Endothelial cell of umbilical vein (primary cell): ENCODE data around the gene SPINK1. TPM values are rescaled to one million over a fixed set of nuclear protein-coding genes. Genes with fewer than 3 reads are reported as not detected.
A peak's percentile ranks its signal among the peaks of the same experiment; 100 is the strongest.

Source experiments
- Bru-seq: library from RNA; stranded (reverse); fragments of 400-500 nt; gene quantifications from one replicate; lab custom pipeline; 2021; lab: Mats Ljungman, UMichigan
- BruChase-seq, 2 experiments: library from RNA; stranded (reverse); fragments of 400-500 nt; gene quantifications; one replicate each; lab custom pipeline; 2021; lab: Mats Ljungman, UMichigan
- BruUV-seq: library from RNA; stranded (reverse); fragments of 400-500 nt; replicated peaks from 2 replicates; lab custom pipeline; 2021; lab: Mats Ljungman, UMichigan
- CTCF ChIA-PET: fragments of 300-600, 350-600 bp; sonication (Branson Sonifier 250); formaldehyde crosslinking; loops from one replicate; lab custom pipeline; 2021; ENCODE audit warnings: antibody characterized with exemption, inconsistent platforms; lab: Charles Lee
- POLR2A ChIA-PET: fragments of 300-600, 350-600 bp; sonication (Branson Sonifier 250); formaldehyde crosslinking; loops from one replicate; lab custom pipeline; 2021; ENCODE audit warnings: antibody characterized with exemption, inconsistent platforms; lab: Charles Lee
- DNase-seq: peaks from one replicate; pipeline ENCODE4 v3.0.0-alpha.2; 2011; ENCODE audit warnings: low read depth, low spot score
- FAIRE-seq: peaks from 2 replicates; lab custom pipeline; 2011; peaks lifted over from hg19 to GRCh38; lab: Jason Lieb, UNC
- H2AFZ ChIP-seq: 2 replicates; pipeline ENCODE4 v1.6.0; 2012; ENCODE audit warnings: low read depth, low read length, control low read depth, inconsistent platforms
- H3K27ac ChIP-seq: 2 replicates; pipeline ENCODE4 v1.5.1; 2011; ENCODE audit warnings: low read depth, mild to moderate bottlenecking, control low read depth, low read length, moderate library complexity; ENCODE audit not compliant: insufficient read depth
- H3K27me3 ChIP-seq, 2 experiments: 2 replicates each; pipeline versions ENCODE4 v1.6.0 to v1.6.1; 2011; ENCODE audit warnings: low read length in 2 of 2, mixed read lengths in 1 of 2; ENCODE audit not compliant: control insufficient read depth in 2 of 2, insufficient read depth in 2 of 2
- H3K36me3 ChIP-seq, 2 experiments: 2 replicates in 1 of 2; 3 replicates in 1 of 2; pipeline ENCODE4 v1.5.1; 2011; ENCODE audit warnings: low read length in 2 of 2, mild to moderate bottlenecking in 1 of 2, moderate library complexity in 1 of 2; ENCODE audit not compliant: control insufficient read depth in 2 of 2, insufficient read depth in 2 of 2; ENCODE audit errors: extremely low read depth in 1 of 2
- H3K4me1 ChIP-seq: 3 replicates; pipeline ENCODE4 v1.5.1; 2011; ENCODE audit warnings: mild to moderate bottlenecking, low read length; ENCODE audit not compliant: control insufficient read depth, insufficient read depth; ENCODE audit errors: extremely low read depth
- H3K4me2 ChIP-seq: 2 replicates; pipeline ENCODE4 v1.6.1; 2011; ENCODE audit warnings: low read length, control low read depth, mixed read lengths; ENCODE audit not compliant: insufficient read depth
- H3K4me3 ChIP-seq, 3 experiments: fragments of 200-600 bp in 1 of 3; sonication (generic), shearing (Covaris generic) in 1 of 3; replicated peaks in 1 of 3; 2 replicates each; pipeline ENCODE4 v1.5.1; 2011 to 2016; ENCODE audit warnings: control low read depth in 3 of 3, low read length in 3 of 3, mild to moderate bottlenecking in 2 of 3, inconsistent platforms in 1 of 3, low read depth in 1 of 3, moderate library complexity in 1 of 3; ENCODE audit not compliant: insufficient read depth in 1 of 3
- H3K79me2 ChIP-seq: 2 replicates; pipeline ENCODE4 v1.6.0; 2012; ENCODE audit warnings: low read length, inconsistent platforms; ENCODE audit not compliant: control insufficient read depth, insufficient read depth
- H3K9ac ChIP-seq: replicated peaks from 2 replicates; pipeline ENCODE3; 2011; ENCODE audit warnings: low read length, control low read depth; ENCODE audit not compliant: insufficient read depth; ENCODE audit errors: extremely low read depth
- H3K9me1 ChIP-seq: replicated peaks from 3 replicates; pipeline ENCODE4 v1.6.0; 2011; ENCODE audit warnings: mild to moderate bottlenecking, low read length; ENCODE audit not compliant: control insufficient read depth, insufficient read depth; ENCODE audit errors: extremely low read depth
- H3K9me3 ChIP-seq: replicated peaks from 2 replicates; pipeline ENCODE4 v1.5.1; 2012; ENCODE audit warnings: low read length, inconsistent platforms; ENCODE audit not compliant: control insufficient read depth, insufficient read depth
- H4K20me1 ChIP-seq: replicated peaks from 2 replicates; pipeline ENCODE3; 2011; ENCODE audit warnings: mild to moderate bottlenecking, low read length; ENCODE audit not compliant: control insufficient read depth, insufficient read depth; ENCODE audit errors: extremely low read depth
- EZH2 ChIP-seq: IDR thresholded peaks from 2 replicates; pipeline ENCODE4 v1.6.1; 2012; ENCODE audit warnings: borderline replicate concordance, low read depth, mild to moderate bottlenecking, moderate library complexity, low read length, inconsistent platforms; ENCODE audit not compliant: severe bottlenecking
- FOS ChIP-seq: IDR thresholded peaks from 2 replicates; pipeline ENCODE4 v1.6.1; 2011; ENCODE audit warnings: mild to moderate bottlenecking, low read length, moderate library complexity, borderline replicate concordance; ENCODE audit not compliant: insufficient read depth
- GATA2 ChIP-seq: IDR thresholded peaks from 2 replicates; pipeline ENCODE4 v1.7.0; 2011; ENCODE audit warnings: low read depth, mild to moderate bottlenecking, moderate library complexity, mixed read lengths, low read length; ENCODE audit not compliant: insufficient read length, insufficient read depth
- JUN ChIP-seq: IDR thresholded peaks from 2 replicates; pipeline ENCODE4 v1.6.1; 2011; ENCODE audit warnings: borderline replicate concordance, low read depth; ENCODE audit not compliant: insufficient read length, insufficient read depth
- MYC ChIP-seq: IDR thresholded peaks from one replicate; pipeline ENCODE4 v1.6.1; 2011; ENCODE audit warnings: mild to moderate bottlenecking, low read depth, low read length
- POLR2A ChIP-seq: IDR thresholded peaks from 2 replicates; pipeline ENCODE4 v1.6.1; 2012; ENCODE audit warnings: low read depth, mild to moderate bottlenecking, control low read depth, low read length
- POLR2AphosphoS5 ChIP-seq: IDR thresholded peaks from 2 replicates; pipeline ENCODE4 v1.6.1; 2012; ENCODE audit warnings: low read depth, mild to moderate bottlenecking, control low read depth, low read length, moderate library complexity; ENCODE audit not compliant: insufficient read depth
- dilution Hi-C: fragments of 300-500 bp; cut with MboI; formaldehyde crosslinking; loops from one replicate; pipeline ENCODE4 v1.15.0; 2019; ENCODE audit warnings: low sequenced_read_pairs; ENCODE audit not compliant: extremely low pct_ligation_motif_present
- intact Hi-C: fragments of 100-400 bp; cut with micrococcal nuclease; formaldehyde crosslinking; loops from one replicate; pipeline ENCODE4 v1.10.0; 2022
- long read RNA-seq: library from polyadenylated mRNA; stranded (forward); transcript quantifications from one replicate; pipeline ENCODE4 v2.0.0, GENCODE V29; 2021
- polyA minus RNA-seq, 3 experiments: library from RNA; depleted of rRNA, polyadenylated mRNA; stranded (reverse); fragments of >200 nt; gene quantifications; 1 replicate in 1 of 3; 2 replicates in 2 of 3; pipeline ENCODE4 v1.2.3, GENCODE V29; 2011
- polyA plus RNA-seq, 4 experiments: library from polyadenylated mRNA; depleted of rRNA in 3 of 4; stranded (reverse) in 3 of 4; unstranded in 1 of 4; fragments of >200 nt; gene quantifications; 2 replicates each; pipeline versions ENCODE4 v1.2.1 to v1.2.3, GENCODE V29; 2011 to 2012; ENCODE audit warnings: missing spikeins in 1 of 4
- total RNA-seq: library from RNA; stranded (reverse); gene quantifications from 2 replicates; pipeline ENCODE4 v1.2.3, GENCODE V29; 2021
- TF ChIP-seq, protein P1 (sequence below): IDR thresholded peaks from 2 replicates; pipeline ENCODE4 v1.6.1; 2011; ENCODE audit not compliant: insufficient read depth, insufficient read length
- TF ChIP-seq, protein P2 (sequence below), 2 donors: IDR thresholded peaks; 1 replicate in 1 of 2; 2 replicates in 1 of 2; pipeline ENCODE4 v1.5.1; 2011; ENCODE audit warnings: low read length in 2 of 2, mild to moderate bottlenecking in 2 of 2, moderate library complexity in 2 of 2, control low read depth in 1 of 2, inconsistent platforms in 1 of 2, low read depth in 1 of 2; ENCODE audit not compliant: insufficient read depth in 1 of 2; ENCODE audit errors: extremely low read depth in 1 of 2

The SPINK1 gene, protein sequence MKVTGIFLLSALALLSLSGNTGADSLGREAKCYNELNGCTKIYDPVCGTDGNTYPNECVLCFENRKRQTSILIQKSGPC
- total RNA-seq (not detected in 2 replicates), polyA plus RNA-seq (not detected in 2 replicates), polyA minus RNA-seq (not detected in 2 replicates), Bru-seq, nascent RNA (not detected), BruChase-seq, experiment 1, labeled RNA remaining after a 6-hour chase (percentile 10 among the genes with signal in this experiment), BruChase-seq, experiment 2, labeled RNA remaining after a 2-hour chase (not detected)
- polyA plus RNA-seq (2011; cell fraction: cytosol; rRNA removed) = not detected in 2 replicates
- polyA plus RNA-seq (2011; cell fraction: nucleus; rRNA removed) = not detected in 2 replicates
- polyA plus RNA-seq (2012) = not detected in 2 replicates
- not detected for polyA minus RNA-seq (2011; cell fraction: cytosol; rRNA and poly(A)+ RNA removed)
- not detected in 2 replicates for polyA minus RNA-seq (2011; cell fraction: nucleus; rRNA and poly(A)+ RNA removed)
- long read RNA-seq = 0 reads

DNA sequence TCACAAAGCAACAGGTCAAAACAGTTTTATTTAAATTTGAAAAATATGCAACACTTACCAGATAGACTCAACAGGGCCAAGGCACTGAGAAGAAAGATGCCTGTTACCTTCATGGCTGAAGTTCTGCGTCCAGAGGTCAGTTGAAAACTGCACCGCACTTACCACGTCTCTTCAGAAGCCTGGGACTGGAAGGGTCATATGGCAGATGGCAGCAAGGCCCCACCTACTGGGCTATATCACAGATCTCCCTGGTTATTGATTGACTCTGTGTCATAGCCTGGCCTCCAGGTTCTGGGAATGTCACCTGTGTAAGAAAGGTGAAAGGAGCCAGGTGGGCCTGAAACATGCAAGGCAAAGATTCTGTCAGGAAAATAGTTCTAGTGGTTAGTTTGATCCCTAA lies at the start of gene SPINK1:
SPINK1 (minus strand) TSS at position 207 of the 400 bp plus-strand sequence; CDS start at position 113, 94 bp downstream.
- CTCF ChIA-PET = interaction anchor here (3.7 kb wide), 1 partner anchor 9 kb away, joined by 14 read pairs; no protein-coding TSS in a partner anchor

More for the DNA sequence above, at the start of gene SPINK1:
- dilution Hi-C loops (no loop called here), intact Hi-C loops (no loop called here)
- H3K36me3 ChIP-seq = no peaks in the 10 kb centered on the region
- no peaks in the 10 kb centered on the region for H4K20me1 ChIP-seq
- H3K79me2 ChIP-seq = no peaks in the 10 kb centered on the region
- no peak within 1 kb of the TSS for H2AFZ ChIP-seq
- TF ChIP-seq JUN (no peak), POLR2A (no peak), POLR2AphosphoS5 (no peak), FOS (no peak), MYC (no peak), GATA2 (no peak), EZH2 (no peak)
- TF ChIP-seq, protein P1, sequence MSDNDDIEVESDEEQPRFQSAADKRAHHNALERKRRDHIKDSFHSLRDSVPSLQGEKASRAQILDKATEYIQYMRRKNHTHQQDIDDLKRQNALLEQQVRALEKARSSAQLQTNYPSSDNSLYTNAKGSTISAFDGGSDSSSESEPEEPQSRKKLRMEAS = no peak
- TF ChIP-seq, protein P2, sequence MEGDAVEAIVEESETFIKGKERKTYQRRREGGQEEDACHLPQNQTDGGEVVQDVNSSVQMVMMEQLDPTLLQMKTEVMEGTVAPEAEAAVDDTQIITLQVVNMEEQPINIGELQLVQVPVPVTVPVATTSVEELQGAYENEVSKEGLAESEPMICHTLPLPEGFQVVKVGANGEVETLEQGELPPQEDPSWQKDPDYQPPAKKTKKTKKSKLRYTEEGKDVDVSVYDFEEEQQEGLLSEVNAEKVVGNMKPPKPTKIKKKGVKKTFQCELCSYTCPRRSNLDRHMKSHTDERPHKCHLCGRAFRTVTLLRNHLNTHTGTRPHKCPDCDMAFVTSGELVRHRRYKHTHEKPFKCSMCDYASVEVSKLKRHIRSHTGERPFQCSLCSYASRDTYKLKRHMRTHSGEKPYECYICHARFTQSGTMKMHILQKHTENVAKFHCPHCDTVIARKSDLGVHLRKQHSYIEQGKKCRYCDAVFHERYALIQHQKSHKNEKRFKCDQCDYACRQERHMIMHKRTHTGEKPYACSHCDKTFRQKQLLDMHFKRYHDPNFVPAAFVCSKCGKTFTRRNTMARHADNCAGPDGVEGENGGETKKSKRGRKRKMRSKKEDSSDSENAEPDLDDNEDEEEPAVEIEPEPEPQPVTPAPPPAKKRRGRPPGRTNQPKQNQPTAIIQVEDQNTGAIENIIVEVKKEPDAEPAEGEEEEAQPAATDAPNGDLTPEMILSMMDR (IDR thresholded peaks at IDR 0.05; ENCODE audit: extremely low read depth in 1 of 2, insufficient read depth in 1 of 2, low read depth in 1 of 2, low read length in 2 of 2) = no peak
- H3K9me3 ChIP-seq = no peaks in the 10 kb centered on the region
- H3K4me2 ChIP-seq = no peak within 1 kb of the TSS
- peaks cover 0 to 9% of the 10 kb centered on the region in 2 experiments for H3K27me3 ChIP-seq
- FAIRE-seq (no peak), DNase-seq (no peak)
- BruUV-seq = no TSS peak
- H3K9ac ChIP-seq = no peak within 1 kb of the TSS
- H3K4me3 ChIP-seq = no peak within 1 kb of the TSS
- no peaks in the 10 kb centered on the region for H3K4me1 ChIP-seq
- no peaks in the 10 kb centered on the region for H3K9me1 ChIP-seq
- no peak within 1 kb of the TSS for H3K27ac ChIP-seq
- POLR2A ChIA-PET = no interaction called here
